Suppressor macrophage treated with lipopolysaccharide for 1 hour (primary cell): ENCODE measurements around the gene DLG2.
"Not testable (repeated sequence)": the region's sequence is repeated elsewhere in the genome, so short reads cannot be mapped to it uniquely, and the experiment has no call there.

ENCODE experiments used
- DNase-seq, 3 donors: peaks; one replicate each; pipeline ENCODE4 v3.0.0-alpha.2; 2020 to 2022

Gene DLG2

DNA sequence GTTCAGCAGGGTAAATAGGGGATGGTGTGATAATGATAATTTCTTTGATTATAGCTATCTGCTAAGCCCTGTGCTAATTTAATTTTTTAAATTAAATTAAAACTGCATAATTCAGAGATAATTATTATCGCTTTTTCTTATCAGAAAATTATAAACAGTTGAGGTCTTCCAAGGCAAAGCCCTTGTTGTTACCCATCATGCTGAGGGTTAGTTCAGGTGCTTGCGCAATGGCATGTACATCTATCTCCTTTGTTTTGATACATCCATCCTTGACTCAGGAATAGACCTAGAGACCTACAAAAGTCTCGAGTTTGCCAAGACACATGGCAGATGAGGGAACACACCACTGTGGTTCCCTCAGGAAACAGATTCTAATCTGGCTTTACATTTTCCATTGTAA, 737.6 kb downstream of the DLG2 start:
- no peak for DNase-seq

DNA sequence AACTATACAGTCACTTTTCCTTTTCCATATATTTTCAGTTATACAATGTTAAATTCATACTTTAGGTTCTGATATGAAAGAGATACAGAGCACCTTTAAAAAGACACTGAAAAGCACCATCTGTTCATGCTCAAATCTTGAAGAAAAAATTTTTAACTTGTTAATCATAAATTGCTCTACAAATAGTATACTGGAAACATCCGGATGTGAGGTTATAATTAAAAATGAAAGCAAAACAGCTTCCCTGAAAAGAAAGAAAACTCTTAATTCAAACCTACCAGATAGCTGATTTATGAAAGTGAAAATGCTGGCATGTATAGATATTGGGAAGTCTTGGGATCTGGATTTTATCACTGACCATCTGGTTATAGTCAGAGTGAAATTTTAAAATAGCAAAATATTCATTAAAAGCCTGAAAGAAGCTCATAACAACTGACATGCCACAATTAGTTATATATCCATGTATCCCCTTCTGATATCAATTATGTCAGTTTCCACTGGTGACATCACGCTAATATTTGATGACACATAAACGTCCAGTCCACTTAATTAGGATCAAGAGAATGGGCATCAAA, 740.0 kb downstream of the DLG2 start:
- no peak for DNase-seq

DNA sequence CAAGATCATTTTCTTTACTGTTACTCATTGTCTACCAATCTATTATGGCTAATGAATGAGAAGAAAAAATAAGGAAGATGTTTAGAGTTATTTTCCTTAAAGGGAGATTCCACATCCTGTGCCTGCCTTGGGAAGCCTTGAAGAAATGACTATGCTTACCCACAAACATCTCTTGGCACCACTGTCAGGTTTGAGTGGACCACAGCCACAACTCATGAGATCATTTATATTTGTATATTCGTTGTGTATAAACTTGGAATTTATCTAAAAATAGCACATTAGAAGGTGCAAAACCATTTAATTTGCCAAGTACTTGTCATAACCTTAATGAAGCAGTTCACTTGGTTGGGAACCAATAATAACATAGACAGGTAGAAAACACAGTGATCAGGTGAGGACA, 740.8 kb downstream of the DLG2 start:
- no peak for DNase-seq

DNA sequence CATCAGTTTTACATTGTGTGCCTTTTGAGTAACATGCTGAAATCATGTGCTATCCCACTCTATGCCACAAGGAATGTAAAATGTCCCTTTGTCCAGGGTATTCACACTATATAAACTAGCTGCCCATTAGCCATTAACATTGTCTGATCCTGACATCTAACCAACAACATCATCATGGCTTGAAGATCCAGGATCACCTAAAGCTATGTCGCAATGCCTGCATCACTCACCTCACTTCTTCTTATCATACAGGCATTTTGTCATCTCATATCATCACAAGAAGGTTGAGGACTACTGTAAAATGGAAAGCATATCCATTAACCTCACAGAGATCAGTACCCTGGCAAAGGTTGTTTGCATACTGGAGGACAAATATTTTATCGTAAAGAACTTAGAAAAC, 742.3 kb downstream of the DLG2 start:
- no peak for DNase-seq

DNA sequence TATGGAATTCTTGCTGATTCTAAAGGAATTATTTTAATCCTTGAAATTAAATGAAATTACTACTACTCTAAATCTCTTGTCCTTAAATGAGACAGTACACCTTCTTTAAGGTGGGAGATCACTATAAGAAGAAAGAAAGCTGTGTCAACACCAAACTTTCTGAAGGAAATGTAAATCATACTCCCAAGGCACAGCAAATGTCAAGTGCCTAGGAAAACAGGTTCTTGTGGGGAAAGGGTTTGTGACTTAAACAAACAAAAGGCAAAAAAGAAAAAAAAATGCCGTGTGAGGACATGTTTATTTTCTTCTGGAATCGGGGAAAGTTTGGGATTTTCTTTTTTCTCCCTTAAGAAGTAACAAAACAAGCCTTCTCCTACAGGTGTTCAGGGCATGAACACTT, 745.1 kb downstream of the DLG2 start:
- no peak for DNase-seq

DNA sequence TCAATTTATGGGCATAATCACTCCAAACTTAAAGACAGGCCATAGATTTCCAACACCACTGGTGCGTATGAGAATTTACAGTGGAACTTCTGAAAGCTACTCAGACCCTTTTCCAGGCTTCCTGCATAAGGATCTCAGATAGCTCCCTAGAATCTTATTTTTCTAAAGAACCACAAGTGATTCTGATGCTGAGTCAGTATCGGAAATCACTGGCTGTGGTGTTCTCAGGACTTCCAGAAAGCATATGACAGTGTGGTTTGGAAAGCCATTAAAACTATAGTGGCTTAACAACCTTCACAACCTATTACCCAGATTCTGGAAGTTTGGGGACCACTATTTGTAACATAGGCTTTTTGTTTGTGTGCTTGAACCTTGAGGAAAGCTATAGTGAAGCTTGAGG, 756.0 kb downstream of the DLG2 start:
- no peak for DNase-seq

DNA sequence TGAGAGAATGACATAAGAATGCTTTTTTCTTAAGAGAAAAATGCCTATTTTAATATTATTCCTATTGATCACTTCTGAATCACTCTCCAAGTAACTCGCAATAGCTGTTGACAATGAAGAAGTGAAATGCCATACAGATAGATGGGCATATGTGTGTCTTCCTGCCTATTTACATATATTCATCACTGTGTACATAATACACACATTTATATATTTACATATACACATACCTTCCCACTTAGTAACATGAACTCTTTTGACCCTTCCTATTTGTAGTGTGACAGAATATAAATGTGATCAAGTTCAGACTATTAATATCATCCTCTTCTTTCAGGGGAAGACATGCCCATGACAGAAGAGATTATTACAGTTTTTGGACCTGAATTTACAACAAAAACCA, 756.7 kb downstream of the DLG2 start:
- DNase-seq: no peak

DNA sequence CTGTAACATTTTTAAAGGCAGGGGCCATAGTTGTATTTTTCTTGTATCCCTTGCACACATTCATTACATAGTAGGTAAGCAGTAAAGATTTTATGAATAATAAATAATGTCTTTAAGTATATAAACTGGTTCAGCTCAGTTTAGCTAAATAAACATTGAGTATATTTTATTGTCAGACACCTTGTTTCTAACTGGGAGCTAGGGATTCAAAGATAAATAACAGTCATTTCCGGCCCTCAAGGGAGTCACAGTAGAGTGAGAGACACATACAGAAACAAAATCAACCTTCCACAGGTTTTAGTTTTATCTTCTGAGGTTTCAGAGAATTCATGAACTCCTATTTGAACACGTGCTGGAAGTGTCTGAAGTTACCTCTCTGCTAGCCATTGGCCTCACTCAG, 760.2 kb downstream of the DLG2 start:
- no peak for DNase-seq

DNA sequence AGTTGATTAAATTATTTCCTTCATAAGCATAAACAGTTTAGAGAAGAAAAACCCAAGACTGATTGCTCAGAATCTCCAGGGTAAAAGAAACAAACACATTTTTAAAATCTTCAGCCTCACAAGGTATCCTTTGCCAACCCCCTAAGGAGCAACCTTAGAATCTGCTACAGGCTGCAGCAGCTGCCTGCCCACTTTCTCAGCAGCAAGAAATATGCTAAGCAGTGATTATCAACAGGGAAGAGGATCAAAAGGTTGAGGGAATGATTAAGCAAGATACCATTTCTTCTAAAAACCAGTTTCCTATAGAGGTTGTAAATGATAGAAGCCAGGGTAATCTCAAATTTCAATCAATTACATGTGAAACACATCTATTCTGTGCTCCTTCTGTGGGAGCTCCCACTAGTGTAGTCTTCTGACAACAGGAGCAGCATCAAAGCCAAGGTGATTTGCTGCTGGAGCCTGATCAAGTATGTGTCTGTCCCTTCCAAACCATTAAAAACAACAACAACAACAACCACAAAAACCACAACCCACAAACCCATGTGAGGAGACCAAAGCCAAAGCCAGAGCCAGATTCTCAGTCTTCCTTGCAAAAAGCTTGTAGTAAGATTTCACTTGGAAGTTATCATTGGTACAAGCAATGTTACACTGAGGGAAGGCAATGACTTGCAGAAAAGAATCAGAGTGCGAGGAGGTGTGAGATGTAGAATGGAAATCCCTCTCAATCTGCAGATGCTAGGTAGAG, 761.2 kb downstream of the DLG2 start:
- no peak for DNase-seq

DNA sequence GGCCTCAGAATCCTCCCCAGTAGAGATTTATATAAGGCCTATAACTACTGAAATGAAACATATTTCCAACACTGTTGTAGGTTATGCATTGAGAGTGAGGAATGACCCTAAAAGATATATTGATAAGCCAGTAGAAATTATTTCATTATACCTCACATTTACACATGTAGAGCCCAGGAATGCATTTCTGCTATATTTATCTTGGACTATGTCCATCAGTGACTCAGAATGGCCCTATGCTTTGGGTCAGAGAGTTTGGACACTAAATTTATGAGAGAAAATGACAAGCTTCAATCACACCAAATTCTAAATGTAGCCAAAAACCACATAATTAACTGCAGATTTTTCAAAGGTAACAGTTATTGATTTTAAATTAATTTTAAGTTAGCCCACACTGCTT, 761.9 kb downstream of the DLG2 start:
- DNase-seq: no peak

DNA sequence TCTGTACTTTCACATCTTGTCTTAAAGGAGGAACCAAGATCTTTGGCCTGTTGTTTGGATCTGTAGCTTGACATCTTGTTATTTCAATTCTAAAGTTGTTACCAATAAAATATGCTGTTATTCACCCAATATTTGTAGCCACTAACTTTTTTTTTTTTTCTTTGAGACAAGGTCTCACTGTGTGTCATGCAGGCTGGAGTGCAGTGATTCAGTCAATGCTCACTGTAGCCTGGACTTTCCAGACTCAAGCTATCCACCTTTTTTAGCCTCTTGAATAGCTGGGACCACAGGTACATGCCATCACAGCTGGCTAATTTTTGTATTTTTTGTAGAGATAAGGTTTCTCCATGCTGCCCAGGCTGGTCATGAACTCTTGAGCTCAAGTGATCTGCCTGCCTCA, 769.4 kb downstream of the DLG2 start:
- no peak for DNase-seq

DNA sequence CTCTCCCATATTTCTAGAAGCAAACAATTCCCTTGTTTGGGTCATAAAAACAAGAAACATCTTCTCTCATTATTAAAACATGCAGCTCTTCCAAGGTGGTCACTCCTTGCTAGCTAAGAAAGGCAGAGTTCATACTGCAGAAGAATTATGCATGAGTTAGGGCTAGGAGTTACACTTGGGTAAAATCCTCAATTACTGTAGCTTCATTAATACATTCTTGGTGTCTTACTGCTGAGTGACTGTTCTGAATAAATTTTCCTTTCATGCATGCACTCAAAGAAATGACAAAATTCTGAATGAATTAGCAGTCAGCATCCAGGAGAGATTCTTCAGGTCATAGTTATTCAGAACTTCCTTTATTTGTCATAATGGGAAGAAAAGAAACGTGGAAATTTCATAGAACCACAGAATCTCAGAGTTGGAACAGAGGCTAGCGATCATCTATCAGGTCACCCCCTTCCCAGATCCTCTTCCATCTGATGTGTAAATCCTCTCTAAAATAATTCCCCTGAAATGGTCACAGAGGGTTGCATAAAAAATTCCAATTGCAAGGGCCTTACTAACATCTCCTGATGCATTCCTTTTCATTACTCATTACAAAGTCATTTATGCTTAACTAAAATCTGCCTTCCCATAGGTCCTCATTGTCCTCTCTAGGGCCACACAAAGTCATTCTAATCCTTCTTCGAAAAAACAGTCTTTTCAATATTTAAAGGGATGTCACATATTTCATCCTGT, 771.5 kb downstream of the DLG2 start:
- DNase-seq: no peak

DNA sequence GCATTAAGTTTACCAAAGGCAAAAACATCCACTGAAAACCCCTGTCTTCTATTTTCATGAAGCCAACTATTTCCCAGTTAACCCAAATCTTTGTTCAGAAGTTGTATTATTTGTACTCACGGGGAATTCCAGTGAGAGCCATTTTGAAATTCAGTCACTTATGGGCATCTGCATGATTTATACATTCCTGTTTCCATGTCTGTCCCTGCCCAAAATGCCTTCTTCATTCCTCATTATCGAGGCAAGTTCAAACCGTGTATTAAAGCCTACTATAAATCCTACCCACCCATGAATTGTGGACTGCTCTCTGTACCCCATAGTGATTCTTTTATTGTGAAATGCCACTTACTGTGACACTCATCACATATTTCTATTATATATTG, 772.7 kb downstream of the DLG2 start:
- DNase-seq: no peak

DNA sequence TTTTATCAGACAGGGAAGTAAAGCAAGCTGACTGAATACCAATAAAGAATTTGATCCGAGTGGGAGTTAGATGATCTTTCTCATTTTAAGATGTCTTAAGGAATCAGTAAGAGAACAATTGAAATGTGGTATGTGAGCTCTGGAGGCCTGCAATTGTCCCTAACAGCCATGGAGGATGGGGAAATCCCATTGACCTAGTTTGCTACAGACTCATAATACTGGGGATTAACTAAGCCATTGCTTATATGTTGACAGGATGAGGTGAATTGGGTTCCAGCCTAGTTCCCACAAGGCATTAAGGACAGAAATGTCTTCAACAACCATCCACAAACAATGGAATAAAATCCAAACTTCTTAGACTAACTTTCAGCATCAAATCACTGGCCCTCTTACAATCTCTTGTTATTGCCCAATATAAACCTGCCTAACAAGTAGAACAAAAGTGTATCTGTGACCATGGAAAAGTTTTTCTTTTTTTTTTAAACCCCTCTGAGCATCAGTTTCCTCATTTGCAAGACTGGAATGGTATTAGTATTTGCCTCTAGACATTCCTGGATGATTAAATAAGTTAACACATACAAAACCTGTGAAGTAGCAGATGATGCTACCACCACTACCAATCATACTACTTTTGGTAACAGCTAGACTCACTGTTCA, 773.2 kb downstream of the DLG2 start:
- no peak for DNase-seq

DNA sequence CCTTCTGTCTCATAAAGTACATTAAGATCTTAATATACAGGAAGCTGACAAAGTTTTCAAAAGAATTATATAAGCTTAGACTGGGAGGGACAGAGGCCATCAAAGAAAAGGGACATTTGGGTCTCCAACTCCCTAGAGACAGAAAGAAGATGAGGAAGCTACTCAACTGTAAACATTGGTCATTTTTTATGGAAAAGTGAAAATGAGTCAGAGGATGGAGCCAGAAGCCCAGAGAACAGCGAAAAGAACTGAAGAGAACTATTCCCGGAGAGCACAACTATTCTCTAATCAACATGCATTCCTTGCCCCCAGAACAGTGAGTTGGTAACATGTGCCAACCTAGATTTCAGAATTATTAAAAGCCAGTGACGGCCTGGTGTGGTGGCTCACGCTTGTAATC, 779.3 kb downstream of the DLG2 start:
- no peak for DNase-seq

DNA sequence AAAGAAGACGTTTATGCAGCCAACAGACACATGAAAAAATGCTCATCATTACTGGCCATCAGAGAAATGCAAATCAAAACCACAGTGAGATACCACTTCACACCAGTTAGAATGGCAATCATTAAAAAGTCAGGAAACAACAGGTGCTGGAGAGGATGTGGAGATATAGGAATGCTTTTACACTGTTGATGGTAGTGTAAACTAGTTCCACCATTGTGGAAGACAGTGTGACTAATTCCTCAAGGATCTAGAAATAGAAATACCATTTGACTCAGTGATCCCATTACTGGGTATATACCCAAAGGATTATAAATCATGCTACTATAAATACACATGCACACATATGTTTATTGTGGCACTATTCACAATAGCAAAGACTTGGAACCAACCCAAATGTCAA, 786.9 kb downstream of the DLG2 start:
- not testable (repeated sequence) for DNase-seq

DNA sequence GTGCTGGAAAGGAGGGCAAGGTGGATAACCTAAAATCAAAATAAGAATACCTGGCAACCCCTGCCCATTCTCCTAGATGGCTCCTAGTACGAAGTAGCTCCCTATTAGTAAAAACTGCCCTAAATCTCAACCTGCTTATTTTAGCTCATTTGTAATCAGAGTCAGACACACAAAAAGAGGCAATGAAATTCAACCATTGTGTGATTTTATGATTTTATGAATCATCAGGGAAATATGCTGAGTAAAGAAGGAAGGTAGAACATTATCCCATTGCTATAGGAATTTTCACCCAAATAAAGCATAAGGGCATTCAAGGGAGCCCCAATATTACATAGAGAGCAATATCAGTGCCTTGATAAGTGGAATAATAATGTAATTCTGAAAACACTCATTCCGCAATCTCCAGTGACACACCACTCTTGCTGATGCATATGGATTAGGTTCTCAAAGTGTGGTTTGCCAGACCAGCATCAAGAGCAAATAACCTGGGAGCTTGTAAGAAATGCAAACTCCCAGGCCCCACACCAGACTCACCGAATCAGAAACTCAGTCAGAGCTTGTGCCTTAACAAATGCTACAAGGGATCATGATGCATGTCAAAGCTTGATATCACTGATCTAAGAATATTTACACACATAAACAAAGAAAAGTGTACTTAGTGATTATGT, 789.6 kb downstream of the DLG2 start:
- DNase-seq: no peak

DNA sequence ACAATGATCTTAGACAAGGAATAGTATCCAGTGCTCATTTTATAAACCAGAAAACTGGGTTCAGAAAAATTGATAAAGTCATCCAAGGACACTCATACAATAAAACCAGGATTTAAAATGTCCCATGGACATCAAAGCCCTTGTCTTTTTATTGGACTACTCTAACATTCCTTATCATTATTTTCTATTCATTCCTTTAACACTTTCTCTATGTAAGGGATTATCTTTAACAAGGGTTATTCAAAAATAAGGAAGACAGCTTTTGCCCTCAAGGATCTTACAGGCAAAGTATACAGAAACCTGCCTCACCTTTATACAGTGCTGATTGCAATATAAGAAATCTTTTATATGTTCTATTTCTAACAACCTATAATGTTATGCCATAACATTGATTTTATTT, 790.8 kb downstream of the DLG2 start:
- no peak for DNase-seq

DNA sequence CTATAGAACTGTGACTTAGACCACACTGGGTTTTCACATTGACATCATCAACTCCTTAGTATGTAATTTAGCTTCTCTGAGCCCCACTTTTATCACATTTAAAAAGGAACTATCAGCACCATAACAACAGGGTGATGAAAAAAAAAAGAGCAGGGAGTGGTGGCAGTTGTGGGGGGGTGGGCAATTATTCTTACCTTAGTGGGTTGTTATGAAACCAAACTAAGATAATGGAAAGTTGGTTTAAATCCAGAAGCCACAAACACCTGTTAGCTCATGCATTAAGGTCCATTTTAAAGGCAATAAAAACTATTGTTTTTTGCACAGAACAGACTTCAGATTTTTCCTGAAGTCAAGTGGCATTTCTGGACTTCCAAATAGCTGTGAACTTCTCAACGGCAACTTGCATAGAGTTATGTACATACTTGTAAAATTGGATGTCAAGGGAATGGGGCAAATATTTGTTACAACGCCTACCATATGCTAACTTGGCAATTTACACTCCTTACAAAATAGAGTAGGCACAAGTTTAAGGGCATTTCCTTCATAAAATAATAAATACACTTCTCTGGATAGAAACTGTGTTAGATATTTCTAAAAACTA, 793.6 kb downstream of the DLG2 start:
- no peak for DNase-seq

DNA sequence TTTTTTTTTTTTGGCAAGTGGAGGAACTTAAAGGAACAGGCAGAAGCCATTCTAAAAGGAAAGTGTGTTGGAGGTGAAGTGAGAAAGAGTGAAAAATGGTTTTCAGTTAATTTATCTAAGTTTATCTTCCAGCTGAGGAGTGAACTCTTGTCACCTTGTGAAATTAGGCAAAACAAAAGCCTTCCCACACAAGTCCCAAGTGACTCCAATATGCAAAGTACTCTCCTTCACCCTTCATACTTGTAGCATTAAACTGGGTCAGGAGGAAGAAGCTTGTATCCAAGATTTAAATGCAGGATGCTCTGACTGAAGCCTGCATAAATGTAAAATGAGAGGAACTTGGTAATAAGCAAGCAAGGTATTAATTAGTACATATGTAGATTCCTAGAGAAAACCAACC, 796.8 kb downstream of the DLG2 start:
- DNase-seq: no peak

DNA sequence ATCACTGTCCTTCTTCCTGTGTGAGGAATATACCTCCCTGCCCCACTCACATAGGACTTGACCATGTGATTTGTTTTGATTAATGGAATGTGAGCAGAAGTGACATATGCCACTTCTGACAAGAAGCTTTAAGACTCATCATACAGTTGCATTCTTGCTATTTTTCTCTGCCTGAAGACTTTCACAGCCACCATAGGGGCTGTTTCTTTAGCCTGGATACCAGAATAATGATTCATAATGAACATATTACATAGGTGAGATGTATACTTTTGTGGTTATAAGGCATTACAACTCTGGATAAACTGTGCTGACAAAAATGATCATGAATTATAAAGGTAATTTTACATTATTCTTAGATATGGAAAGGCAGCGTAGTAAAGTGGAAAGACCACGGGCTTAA, 798.0 kb downstream of the DLG2 start:
- no peak for DNase-seq

DNA sequence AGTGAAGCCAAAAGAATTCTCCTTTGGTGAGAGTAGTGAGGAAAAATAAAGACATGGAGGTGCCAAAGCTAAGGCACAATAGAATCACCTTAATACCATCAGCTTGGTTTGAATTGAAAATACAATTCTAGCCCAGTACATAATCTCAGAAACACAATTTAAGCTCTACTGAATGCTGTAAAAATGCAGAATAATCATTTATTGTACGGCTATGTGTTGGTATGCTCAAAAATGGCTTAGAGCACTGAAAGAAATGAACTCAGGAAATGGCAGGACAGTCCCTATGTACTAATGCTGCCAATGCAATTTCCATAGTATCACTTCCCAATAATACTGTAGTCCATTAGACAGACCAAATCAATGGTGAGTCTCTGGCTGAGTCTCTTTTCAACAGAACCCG, 798.5 kb downstream of the DLG2 start:
- no peak for DNase-seq

DNA sequence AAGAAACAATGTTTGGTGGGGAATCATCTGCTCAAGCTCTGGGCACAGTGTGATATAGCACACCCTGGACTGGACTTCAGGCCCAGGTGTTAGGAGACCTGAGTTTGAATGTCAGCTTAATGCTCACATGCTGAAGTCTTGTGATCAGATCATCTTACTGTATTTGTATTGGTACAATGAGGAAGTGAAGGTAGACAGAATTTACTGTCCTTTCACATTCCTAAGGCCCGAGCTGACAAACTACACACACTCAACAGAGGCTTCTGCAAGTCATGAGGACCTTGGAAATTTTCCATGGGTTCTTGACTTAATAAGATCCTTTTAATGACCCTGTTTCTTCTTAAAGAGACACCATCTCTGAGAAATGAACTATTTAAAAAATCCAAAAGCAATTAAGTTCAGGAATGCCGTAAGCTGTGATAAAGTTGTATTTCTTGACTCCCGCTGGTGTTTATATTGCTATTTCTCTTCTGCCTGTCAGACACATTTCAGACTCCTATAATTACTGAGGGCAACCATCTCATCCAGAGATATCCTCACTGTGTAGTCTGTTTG, 802.0 kb downstream of the DLG2 start:
- DNase-seq: no peak
